GM12873 (cell line): ENCODE measurements around the gene CNOT4.

Experiments
- CTCF ChIP-seq: IDR thresholded peaks from 2 replicates; pipeline ENCODE4 v1.5.1; 2012; ENCODE audit warnings: low read depth, mild to moderate bottlenecking, moderate library complexity, low read length, control low read depth; ENCODE audit not compliant: insufficient read depth; ENCODE audit errors: missing control alignments

The CNOT4 gene

GRCh38 chr7:135541029-135541428 is 31.1 kb upstream of the CNOT4 start:
- no peak for TF ChIP-seq CTCF

GRCh38 chr7:135539629-135540028 is 29.7 kb upstream of the CNOT4 start:
- TF ChIP-seq CTCF: no peak

DNA sequence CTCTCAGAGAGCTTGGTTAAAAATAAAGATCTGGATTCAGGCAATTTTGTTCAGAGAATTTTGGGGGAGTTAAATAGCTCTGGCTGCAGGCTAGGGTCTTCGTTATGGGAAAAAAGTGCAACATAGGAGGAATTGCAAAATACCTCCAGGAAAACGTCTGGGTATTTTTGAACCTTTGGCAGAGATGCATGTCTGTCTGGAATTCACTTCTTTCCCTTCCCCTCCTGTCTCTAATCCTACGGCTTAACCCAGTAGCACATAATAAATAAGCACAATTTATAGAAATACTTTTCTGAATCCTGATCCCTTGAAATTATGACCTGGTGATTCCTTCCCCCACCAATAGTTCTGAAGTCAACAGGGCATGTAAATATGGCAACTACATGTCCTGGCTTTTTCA is 28.5 kb upstream of the CNOT4 start:
- no peak for TF ChIP-seq CTCF

DNA sequence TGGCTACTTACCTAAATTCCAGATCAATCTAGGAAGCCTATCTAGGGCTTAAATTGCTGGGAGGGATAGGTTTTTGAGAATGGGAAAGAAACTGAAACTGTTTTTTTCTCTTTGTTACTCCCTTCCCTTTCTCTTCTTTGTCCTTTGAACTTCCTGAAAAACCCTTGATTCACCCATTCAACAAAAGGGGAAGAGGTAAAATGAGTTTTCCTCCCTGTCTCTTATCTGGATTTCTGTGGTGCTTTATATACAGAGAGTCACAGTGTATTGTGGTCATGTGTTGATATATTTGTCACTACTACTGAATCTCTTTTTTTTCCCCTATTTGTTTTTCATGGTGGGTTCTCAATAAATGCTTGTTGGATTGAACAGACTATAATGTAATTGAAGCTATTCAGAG is 28.0 kb upstream of the CNOT4 start:
- TF ChIP-seq CTCF: no peak

- TF ChIP-seq CTCF: no peak
These were observed 27.6 kb upstream of the CNOT4 start for GRCh38 chr7:135537453-135537852.

- TF ChIP-seq CTCF: no peak
These were observed 26.2 kb upstream of the CNOT4 start for GRCh38 chr7:135536150-135536549.

DNA sequence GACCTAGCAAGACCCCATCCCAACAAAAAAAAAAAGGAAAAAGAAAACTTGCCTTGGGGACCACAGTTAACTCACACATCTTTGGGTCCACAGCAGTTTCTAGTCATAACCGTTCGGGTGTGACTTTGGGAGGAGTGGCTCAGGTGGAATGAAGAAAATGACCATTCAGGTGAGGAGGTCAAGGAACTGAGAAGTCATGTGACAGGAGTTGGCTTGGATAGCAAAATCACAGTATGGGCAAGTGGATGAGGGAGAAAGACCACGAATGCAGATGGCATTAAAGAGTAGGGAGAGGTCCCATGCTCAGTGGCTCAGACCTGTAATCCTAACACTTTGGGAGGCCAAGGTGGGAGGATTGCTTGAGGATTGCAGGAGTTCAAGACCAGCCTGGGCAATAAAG is 17.1 kb upstream of the CNOT4 start:
- no peak for TF ChIP-seq CTCF
